Neuron (in vitro differentiated cells): ENCODE measurements around the gene AKT1.
A peak's percentile ranks its signal among the peaks of the same experiment; 100 is the strongest.

Experiments
- H2AFZ ChIP-seq: one replicate; pipeline ENCODE4 v1.6.1; 2013; ENCODE audit warnings: low read depth, mild to moderate bottlenecking, inconsistent platforms, low read length, moderate library complexity
- H3K27me3 ChIP-seq: one replicate; pipeline ENCODE4 v1.6.1; 2013; ENCODE audit warnings: low read length; ENCODE audit not compliant: insufficient read depth
- H3K36me3 ChIP-seq: one replicate; pipeline ENCODE4 v1.6.1; 2013; ENCODE audit warnings: low read length; ENCODE audit not compliant: insufficient read depth
- H3K4me1 ChIP-seq: one replicate; pipeline ENCODE4 v1.6.1; 2013; ENCODE audit warnings: low read length; ENCODE audit not compliant: insufficient read depth
- H3K4me3 ChIP-seq: 2 replicates; pipeline ENCODE4 v1.5.1; 2013; ENCODE audit warnings: mild to moderate bottlenecking, low read length, moderate library complexity
- H3K9me3 ChIP-seq: one replicate; pipeline ENCODE4 v1.6.1; 2013; ENCODE audit warnings: low read length

AKT1 gene

DNA sequence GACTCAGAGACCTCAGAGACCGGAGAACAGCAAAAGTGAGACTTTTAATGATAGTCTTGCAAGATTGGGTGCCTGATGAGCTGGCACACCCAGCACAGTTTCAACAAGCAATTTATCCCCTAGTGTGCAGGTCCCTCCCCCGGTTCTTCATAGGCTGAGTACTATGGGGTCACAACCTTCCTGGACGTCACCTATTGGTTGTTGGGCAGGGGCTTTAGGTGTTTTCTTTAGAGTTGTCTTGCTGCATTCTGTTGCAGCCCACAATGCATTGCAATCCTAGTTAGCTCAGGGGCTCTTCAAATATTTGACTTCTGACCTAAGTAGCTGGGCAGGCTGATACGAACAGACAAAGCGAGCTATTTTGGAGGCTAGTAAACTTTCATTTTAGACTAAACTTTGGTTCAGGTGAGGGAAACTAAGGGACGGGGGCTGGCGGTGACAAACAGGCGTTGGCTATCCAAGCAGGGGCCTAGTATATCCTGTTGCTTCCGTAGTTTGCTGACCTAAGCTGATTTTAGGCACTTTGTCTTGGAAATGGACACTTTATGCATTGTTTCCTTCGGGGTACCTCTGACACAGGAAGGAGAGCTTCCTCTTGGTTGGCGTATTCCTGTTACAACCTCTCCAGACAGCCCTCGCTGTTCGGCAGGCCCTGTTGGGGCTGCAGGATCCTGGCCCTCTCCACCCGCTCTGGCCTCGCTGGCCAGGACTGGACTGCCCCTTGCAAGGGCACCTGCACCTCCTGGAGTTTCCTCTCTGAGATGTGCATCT, 28.5 kb downstream of the AKT1 start:
- Histone ChIP-seq H3K9me3 (peaks cover 13% of the 10 kb centered on the region), H2AFZ (no peak overlapping the region), H3K27me3 (no peaks in the 10 kb centered on the region)

DNA sequence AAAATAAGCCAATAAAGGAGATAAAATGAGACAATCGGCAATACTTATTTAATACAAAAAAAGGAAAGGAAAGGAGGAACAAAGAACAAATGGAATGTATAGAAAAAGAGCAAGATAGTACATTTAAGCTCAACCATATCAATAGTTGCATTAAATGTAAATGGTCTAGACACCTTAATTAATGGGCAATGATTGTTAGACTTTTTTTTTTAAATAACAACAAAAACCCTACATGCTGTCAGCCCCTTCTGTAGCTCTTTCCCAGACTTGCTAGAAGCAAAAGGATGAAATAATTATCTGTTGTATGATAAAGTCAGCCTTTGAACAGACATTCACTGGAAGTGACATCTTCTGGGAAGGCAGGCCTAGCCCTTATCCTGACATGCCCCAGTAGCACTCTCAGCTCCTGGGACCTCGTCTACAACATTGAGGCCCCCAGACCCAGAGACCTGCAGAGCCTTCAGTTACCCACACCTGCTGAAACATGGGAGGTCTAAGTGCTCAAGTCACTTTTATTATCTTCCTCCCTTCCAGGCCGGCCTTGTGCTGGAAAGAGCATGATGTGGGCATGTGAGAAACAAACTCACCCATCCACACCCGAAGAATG, 29.2 kb downstream of the AKT1 start:
- H3K9me3 ChIP-seq = peaks cover 7% of the 10 kb centered on the region
- H3K4me3 ChIP-seq = no peak overlapping the region
- H3K4me1 ChIP-seq = peaks cover 11% of the 10 kb centered on the region
- peaks cover 17% of the 10 kb centered on the region for H3K36me3 ChIP-seq
- no peak overlapping the region for H2AFZ ChIP-seq
- H3K27me3 ChIP-seq = no peaks in the 10 kb centered on the region

More for the DNA sequence above, 28.5 kb downstream of the AKT1 start:
- H3K4me3 ChIP-seq = no peak overlapping the region
- peaks cover 11% of the 10 kb centered on the region for H3K4me1 ChIP-seq
- peaks cover 22% of the 10 kb centered on the region for H3K36me3 ChIP-seq

DNA sequence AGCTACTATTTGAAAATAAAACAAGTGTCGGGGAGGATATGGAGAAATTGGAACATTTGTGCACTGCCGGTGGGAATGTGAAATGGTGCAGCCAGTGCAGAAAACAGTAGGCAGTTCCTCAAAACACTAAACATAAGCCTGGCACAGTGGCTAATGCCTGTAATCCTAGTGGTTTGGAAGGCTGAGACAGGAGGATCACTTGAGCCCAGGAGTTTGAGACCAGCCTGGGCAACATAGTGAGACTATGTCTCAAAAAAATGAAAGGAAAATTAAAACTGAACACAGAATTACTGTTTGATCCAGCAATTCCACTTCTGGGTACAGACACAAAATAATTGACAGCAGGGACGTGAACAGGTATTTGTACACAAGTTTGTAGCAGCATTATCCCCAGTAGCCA, 30.0 kb downstream of the AKT1 start:
- Histone ChIP-seq H3K36me3 (peaks cover 16% of the 10 kb centered on the region), H3K4me1 (peaks cover 11% of the 10 kb centered on the region), H2AFZ (no peak overlapping the region), H3K27me3 (no peaks in the 10 kb centered on the region), H3K4me3 (no peak overlapping the region), H3K9me3 (no peaks in the 10 kb centered on the region)

DNA sequence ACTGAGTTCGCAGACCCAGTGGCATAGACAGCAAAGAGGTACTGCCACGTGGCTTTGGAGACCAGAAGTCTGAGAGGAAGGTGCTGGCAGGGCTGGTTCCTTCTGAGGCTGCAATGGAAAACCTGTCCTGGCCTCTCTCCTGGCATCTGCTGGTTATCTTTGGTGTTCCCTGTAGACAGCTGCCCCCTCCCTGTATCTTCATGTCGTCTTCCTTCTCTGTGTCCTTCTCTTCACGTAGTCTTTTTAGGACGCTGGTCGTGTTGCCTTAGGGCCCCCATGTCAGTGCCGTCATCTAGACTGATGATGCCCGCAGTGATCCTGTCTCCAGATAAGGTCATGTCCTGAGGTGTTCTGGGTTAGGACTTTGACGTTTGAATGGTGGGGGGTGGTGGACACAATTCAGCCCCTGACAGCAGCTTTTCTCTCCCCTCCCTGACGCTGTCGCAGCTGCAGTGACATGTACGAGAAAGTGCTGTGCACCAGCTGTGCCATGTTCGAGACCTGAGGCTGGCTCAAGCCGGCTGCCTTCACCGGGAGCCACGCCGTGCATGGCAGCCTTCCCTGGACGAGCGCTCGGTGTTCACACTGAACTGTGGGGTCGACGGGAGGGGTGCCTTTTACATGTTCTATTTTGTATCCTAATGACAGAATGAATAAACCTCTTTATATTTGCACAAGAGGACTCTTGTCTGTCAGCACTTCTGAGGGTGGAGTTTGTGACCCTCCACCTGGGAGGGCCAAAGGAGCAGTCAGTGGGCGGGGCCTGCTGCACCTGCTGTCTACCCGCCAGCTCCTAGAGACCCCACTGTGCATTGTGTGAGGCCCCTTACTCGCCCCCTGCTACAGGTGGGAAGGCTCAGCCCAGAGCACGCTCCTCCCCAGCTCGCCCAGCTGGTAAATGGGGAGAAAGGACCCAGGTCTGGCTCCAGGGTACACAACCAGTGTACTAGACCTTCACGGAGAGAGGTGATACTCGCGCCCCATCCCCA, 36.3 kb downstream of the AKT1 start:
- Histone ChIP-seq H3K36me3 (peaks cover 65% of the 10 kb centered on the region), H3K9me3 (no peaks in the 10 kb centered on the region), H3K4me1 (peaks cover 11% of the 10 kb centered on the region), H3K27me3 (no peaks in the 10 kb centered on the region), H2AFZ (no peak overlapping the region), H3K4me3 (no peak overlapping the region)

DNA sequence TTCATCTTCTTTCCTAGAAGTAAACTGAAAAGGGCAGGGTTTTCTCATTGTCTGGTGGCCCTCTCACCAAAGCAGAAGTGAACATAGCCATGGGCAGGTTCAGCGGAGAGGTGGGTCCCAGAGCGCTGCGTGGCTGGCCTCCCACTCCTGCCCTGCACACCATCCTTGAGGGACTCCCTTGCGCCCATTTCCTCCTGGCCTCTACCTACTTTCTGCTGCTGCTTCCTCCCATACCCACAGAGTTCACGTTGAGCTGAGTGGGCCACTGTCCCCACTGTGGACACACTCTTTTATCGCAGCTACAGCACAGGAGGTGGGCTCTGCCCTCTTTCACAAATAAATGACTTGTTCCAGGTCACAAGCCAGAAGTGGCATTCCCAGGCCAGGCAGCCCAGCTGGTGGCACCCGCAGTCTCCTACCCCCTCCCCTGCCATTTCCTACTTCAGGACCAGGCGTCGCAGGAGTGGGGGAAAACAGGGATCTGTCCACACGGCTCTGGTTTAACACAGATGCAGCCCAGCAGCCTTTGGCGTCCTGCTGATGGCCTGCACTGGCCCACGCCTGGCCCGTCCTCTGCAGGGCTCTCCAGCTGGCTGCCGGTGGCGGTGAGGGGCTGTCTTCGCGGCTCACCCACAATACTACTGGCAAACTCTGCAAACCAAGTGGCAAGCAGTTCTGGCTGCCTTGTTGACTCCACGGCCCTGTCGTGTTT, 37.7 kb downstream of the AKT1 start:
- H3K36me3 ChIP-seq = peaks cover 61% of the 10 kb centered on the region

DNA sequence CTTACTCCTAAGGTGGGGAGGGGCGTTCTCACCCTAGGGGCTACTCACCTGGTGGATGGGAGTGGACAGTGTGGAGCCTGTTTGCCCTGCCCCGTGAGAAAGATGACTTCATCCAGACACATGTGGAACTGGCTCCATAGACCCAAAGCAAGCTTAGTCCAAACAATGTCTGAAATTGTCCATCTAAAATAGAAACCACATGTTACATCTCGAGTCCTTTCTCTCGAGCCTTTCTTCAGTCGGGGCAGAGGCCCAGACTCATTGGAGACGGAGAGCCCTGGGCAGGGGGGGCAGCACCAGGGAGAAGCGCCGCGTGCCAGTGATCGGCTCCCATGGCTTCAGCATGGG, 38.3 kb downstream of the AKT1 start:
- Histone ChIP-seq H2AFZ (no peak overlapping the region), H3K9me3 (no peaks in the 10 kb centered on the region), H3K4me1 (peaks cover 20% of the 10 kb centered on the region), H3K27me3 (no peaks in the 10 kb centered on the region), H3K4me3 (no peak overlapping the region), H3K36me3 (peaks cover 59% of the 10 kb centered on the region)

More for the DNA sequence above, 37.7 kb downstream of the AKT1 start:
- no peak overlapping the region for H3K4me3 ChIP-seq
- H3K27me3 ChIP-seq = no peaks in the 10 kb centered on the region
- no peak overlapping the region for H2AFZ ChIP-seq
- H3K4me1 ChIP-seq = peaks cover 19% of the 10 kb centered on the region
- no peaks in the 10 kb centered on the region for H3K9me3 ChIP-seq

DNA sequence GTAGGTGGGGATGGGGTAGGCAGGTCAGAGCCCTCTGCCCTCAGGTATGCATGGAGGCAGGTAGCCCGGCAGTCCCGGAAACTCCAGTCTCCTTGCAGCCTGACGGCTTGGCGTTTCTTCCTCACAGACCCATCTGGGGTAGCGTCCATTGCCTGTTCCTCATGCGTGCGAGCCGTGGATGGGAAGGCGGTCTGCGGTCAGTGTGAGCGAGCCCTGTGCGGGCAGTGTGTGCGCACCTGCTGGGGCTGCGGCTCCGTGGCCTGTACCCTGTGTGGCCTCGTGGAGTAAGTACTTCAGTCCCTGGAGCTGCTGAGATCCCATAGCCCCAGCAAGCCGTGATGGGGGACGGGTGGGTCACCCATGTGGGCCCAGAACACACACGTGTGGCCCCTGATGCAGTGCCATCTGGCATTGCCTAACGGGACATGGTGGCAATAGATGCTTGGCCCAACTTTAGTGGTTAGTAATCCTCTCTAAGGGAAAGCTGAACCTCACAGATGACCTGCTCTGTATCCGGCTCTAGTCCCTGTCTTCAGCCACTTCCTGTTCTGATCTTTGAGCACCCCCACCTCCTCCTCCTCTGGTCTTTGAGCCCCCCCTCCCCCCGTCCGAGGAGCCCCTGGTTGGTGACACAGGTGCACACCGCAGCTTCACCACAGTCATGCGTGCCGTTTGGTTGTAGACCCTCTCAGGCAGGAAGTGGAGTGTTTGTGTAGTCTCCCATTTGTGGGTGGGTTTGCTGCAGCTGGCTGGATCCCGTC, 38.9 kb downstream of the AKT1 start:
- peaks cover 21% of the 10 kb centered on the region for H3K4me1 ChIP-seq
- H3K36me3 ChIP-seq = peaks cover 59% of the 10 kb centered on the region
- no peaks in the 10 kb centered on the region for H3K27me3 ChIP-seq
- no peaks in the 10 kb centered on the region for H3K9me3 ChIP-seq
- no peak overlapping the region for H2AFZ ChIP-seq
- H3K4me3 ChIP-seq = no peak overlapping the region

DNA sequence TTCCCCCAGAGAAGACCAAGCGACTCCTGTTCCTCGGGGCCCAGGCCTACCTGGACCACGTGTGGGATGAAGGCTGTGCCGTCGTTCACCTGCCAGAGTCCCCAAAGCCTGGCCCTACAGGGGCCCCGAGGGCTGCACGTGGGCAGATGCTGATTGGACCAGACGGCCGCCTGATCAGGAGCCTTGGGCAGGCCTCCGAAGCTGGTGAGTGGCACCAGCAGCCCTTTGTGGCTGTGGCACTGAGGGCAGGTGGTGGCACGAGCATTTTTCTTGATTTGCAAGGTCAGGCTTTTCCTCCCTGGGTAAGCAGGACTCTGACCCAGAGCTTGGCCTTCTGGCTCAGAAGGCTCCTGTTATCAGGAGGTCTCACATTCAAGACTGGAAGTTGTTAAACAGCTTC, 39.9 kb downstream of the AKT1 start:
- Histone ChIP-seq H3K27me3 (no peaks in the 10 kb centered on the region), H3K4me3 (no peak overlapping the region), H3K36me3 (peaks cover 51% of the 10 kb centered on the region), H3K4me1 (peaks cover 21% of the 10 kb centered on the region), H2AFZ (no peak overlapping the region), H3K9me3 (peaks cover 1% of the 10 kb centered on the region)

DNA sequence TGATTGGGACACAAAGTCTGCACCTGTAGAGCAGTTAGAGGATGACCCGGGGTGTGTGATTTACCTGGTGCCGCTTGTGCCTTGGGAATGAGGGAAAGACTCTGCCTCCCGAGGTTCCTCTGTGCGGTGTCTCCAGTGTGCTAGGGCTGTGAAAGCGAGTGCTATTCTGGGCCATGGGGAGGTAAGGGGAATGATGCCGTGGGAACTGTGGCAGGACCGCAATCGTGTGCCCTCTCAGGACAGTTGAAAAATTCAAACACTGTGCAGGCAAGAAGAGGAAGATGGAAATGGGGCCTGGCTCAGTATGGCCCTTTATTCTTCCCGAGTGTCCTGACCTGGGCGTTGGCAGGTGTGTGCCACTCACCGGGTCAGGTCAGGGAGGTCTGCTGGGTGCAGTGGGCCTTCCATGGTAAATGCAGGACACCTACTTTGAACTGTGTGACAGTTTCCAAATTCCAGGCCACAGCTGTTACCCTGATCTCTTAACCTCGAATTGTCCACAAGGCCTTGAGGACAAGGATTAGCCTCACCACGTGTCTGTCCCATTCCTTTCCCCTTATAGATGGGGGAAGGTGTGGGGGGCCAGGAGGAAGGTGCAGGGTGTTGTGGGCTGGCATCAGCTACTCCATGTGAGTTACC, 41.2 kb downstream of the AKT1 start:
- peaks cover 45% of the 10 kb centered on the region for H3K36me3 ChIP-seq
- peaks cover 21% of the 10 kb centered on the region for H3K4me1 ChIP-seq
- H3K27me3 ChIP-seq = no peaks in the 10 kb centered on the region

DNA sequence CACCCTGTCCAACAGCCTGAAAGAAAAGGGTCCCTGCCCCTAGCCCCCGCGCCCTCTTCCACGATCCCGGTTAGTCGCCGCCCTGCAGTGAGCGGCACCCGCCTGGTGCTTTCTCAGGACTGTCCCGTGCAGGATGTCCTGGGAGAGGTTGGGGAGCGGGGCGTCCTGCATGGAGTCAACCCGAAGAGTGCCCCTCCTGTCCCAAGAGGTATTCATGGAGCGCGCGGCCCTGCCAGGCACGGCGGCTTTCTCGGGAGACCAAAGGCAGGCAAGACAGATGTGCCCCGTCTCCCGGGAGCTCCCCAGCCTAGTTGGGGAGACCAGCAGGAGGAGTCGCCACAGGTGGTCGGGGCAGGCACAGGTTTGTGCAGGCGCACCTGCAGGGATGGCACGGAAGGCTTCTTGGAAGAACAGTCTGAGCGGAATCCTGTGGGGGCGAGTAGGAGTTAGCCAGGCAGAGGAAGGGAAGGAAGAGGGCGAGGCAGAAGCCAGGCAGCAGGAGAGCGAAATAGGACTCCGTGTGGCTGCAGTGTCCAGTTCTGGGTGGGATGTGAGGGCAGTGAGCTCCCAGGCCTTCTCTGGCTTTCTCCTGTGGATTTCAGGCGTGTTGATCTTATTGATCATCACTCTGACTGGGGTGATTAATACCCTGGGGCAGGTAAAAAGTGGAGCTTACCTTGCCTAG, 41.9 kb downstream of the AKT1 start:
- no peaks in the 10 kb centered on the region for H3K27me3 ChIP-seq
- peaks cover 6% of the 10 kb centered on the region for H3K9me3 ChIP-seq
- peaks cover 21% of the 10 kb centered on the region for H3K4me1 ChIP-seq
- peak overlapping the region; percentile 86 for H3K4me3 ChIP-seq
- H2AFZ ChIP-seq = no peak overlapping the region
- peaks cover 38% of the 10 kb centered on the region for H3K36me3 ChIP-seq

More for the DNA sequence above, 41.2 kb downstream of the AKT1 start:
- Histone ChIP-seq H2AFZ (no peak overlapping the region), H3K4me3 (peak overlapping the region; percentile 86), H3K9me3 (peaks cover 6% of the 10 kb centered on the region)

DNA sequence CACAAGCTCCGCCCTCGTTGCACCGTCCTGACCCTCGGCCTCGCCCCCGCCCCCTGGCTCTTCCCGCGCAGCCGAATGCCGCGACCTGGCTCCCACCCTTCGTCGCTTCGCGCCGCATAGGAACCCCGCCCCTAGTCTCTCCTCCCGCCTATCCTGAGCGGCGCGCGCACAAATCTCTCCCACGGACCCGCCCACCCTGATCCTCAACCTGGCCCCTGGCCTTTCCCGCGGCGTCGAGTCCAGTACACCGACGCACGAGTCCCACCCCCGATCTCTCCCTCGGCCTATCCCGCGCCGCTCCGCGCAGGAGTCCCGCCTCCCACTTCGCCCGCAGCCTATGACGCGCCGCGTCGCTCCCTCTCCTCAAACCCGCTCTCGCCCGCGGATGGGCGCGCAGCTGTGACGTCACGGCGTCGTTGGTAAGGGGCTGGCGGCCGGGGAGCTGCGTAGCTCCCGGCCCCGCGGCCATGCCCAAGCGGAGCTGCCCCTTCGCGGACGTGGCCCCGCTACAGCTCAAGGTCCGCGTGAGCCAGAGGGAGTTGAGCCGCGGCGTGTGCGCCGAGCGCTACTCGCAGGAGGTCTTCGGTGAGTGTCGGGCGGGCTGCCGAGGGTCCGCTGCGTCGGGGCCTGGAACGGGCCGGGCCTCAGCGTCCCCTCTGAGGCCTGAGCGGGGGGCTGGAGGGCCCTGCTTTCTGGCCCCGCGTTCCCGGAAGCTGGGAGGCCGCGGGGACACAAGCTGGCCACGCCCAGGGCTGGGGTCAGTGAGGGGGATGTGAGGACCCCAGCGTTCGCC, 42.6 kb downstream of the AKT1 start, which contains the start of gene SIVA1:
SIVA1 (plus strand) TSS at position 413 of the 793 bp plus-strand sequence; CDS start at position 468, 55 bp downstream.
- Histone ChIP-seq H2AFZ (peak within 1 kb of the TSS; percentile 44), H3K4me3 (peak within 1 kb of the TSS; percentile 86), H3K4me1 (peaks cover 25% of the 10 kb centered on the region), H3K9me3 (peaks cover 6% of the 10 kb centered on the region), H3K36me3 (peaks cover 33% of the 10 kb centered on the region), H3K27me3 (no peaks in the 10 kb centered on the region)
